HepG2 (cell line): Measurements from ENCODE around the gene S1PR3. TPM values are rescaled to one million over a fixed set of nuclear protein-coding genes. Genes with fewer than 3 reads are reported as not detected.

ENCODE experiments used
- ATAC-seq: fragments of 200-7000 bp; cut with Tn5 transposase; 3 replicates; pipeline ENCODE4 v1.9.1; 2020; ENCODE audit warnings: mild to moderate bottlenecking, moderate library complexity
- BruUV-seq: library from RNA; stranded (reverse); fragments of 400-500 nt; replicated peaks from 2 replicates; lab custom pipeline; 2021; lab: Mats Ljungman, UMichigan
- CTCF ChIA-PET: fragments of 300-600 bp; formaldehyde crosslinking; extraction: SDS; loops from one replicate; lab custom pipeline; 2021; ENCODE audit warnings: low total read pairs, inconsistent platforms, low intra/inter-chr PET ratio; lab: Yijun Ruan, JAX
- POLR2A ChIA-PET: fragments of 350-600 bp; sonication (Branson Sonifier 250); formaldehyde crosslinking; loops from one replicate; lab custom pipeline; 2020; ENCODE audit warnings: antibody characterized with exemption, inconsistent platforms; lab: Yijun Ruan, JAX
- DNase-seq: peaks from one replicate; pipeline ENCODE4 v3.0.0-alpha.2; 2015; ENCODE audit warnings: low spot score
- FAIRE-seq: peaks from 3 replicates; lab custom pipeline; 2011; peaks lifted over from hg19 to GRCh38; lab: Jason Lieb, UNC
- H2AFZ ChIP-seq: one replicate; pipeline ENCODE4 v1.6.1; 2011; ENCODE audit warnings: low read length, inconsistent platforms
- H3K27ac ChIP-seq: fragments of 300-600 bp; 3 replicates; pipeline ENCODE4 v1.8.0; 2011; ENCODE audit warnings: mixed run types, mild to moderate bottlenecking, mixed read lengths, low read length, inconsistent platforms; ENCODE audit not compliant: insufficient read depth; ENCODE audit errors: extremely low read length
- H3K27me3 ChIP-seq, 2 experiments: fragments of 200-600 bp in 1 of 2; 2 replicates in 1 of 2; 3 replicates in 1 of 2; pipeline versions ENCODE4 v1.6.0 to v1.8.0; 2011; ENCODE audit warnings: low read length in 2 of 2, mild to moderate bottlenecking in 2 of 2, moderate library complexity in 2 of 2, inconsistent platforms in 1 of 2; ENCODE audit not compliant: insufficient read depth in 2 of 2, control insufficient read depth in 1 of 2
- H3K36me3 ChIP-seq, 2 experiments: fragments of 200-600 bp in 1 of 2; replicated peaks in 1 of 2; 2 replicates in 1 of 2; 3 replicates in 1 of 2; pipeline versions ENCODE4 v1.5.1 to v1.8.0; 2011; ENCODE audit warnings: low read length in 2 of 2, inconsistent platforms in 1 of 2; ENCODE audit not compliant: insufficient read depth in 2 of 2, control insufficient read depth in 1 of 2
- H3K4me1 ChIP-seq: 2 replicates; pipeline ENCODE4 v1.5.1; 2012; ENCODE audit warnings: low read length, inconsistent platforms; ENCODE audit not compliant: insufficient read depth
- H3K4me2 ChIP-seq: 2 replicates; pipeline ENCODE4 v1.6.0; 2011; ENCODE audit warnings: low read depth, low read length, inconsistent platforms
- H3K4me3 ChIP-seq, 3 experiments: fragments of 200-600 bp in 1 of 3; sonication (generic), shearing (Covaris generic) in 1 of 3; replicated peaks in 1 of 3; 2 replicates each; pipeline ENCODE4 v1.5.1; 2011 to 2016; ENCODE audit warnings: low read length in 3 of 3, inconsistent platforms in 2 of 3, low read depth in 2 of 3, mild to moderate bottlenecking in 2 of 3, control low read depth in 1 of 3, mixed read lengths in 1 of 3; ENCODE audit not compliant: insufficient read depth in 1 of 3
- H3K79me2 ChIP-seq: one replicate; pipeline ENCODE4 v1.6.1; 2011; ENCODE audit warnings: low read length, inconsistent platforms; ENCODE audit not compliant: insufficient read depth
- H3K9ac ChIP-seq: 2 replicates; pipeline ENCODE4 v1.6.0; 2011; ENCODE audit warnings: mild to moderate bottlenecking, low read depth, low read length, inconsistent platforms; ENCODE audit not compliant: insufficient read depth
- H3K9me3 ChIP-seq: 2 replicates; pipeline ENCODE4 v1.5.1; 2012; ENCODE audit warnings: mild to moderate bottlenecking, low read length
- H4K20me1 ChIP-seq: 2 replicates; pipeline ENCODE4 v1.6.0; 2011; ENCODE audit warnings: inconsistent platforms, mild to moderate bottlenecking, low read length, moderate library complexity; ENCODE audit not compliant: insufficient read depth
- AGO2 ChIP-seq: fragments of 200-400 bp; formaldehyde crosslinking; optimal IDR thresholded peaks from 2 replicates; pipeline ENCODE3; 2017; ENCODE audit warnings: mild to moderate bottlenecking, low read depth, low read length, moderate library complexity
- BORCS8-MEF2B ChIP-seq: sonication (generic); formaldehyde crosslinking; IDR thresholded peaks from 2 replicates; pipeline ENCODE4 v1.8.0; 2022; ENCODE audit warnings: mild to moderate bottlenecking, missing genetic modification reagents
- MAF1 ChIP-seq: sonication (generic); formaldehyde crosslinking; IDR thresholded peaks from 2 replicates; pipeline ENCODE4 v1.5.0; 2020; ENCODE audit warnings: missing genetic modification reagents, borderline replicate concordance
- NFATC3 ChIP-seq: sonication (generic); formaldehyde crosslinking; IDR thresholded peaks from 2 replicates; pipeline ENCODE4 v1.5.1; 2020; ENCODE audit warnings: mild to moderate bottlenecking, missing genetic modification reagents
- NR2C2 ChIP-seq: sonication (generic); formaldehyde crosslinking; IDR thresholded peaks from 2 replicates; pipeline ENCODE4 v1.4.0; 2020; ENCODE audit warnings: missing genetic modification reagents, mild to moderate bottlenecking, moderate library complexity, borderline replicate concordance
- SMAD9 ChIP-seq: sonication (generic); formaldehyde crosslinking; IDR thresholded peaks from 2 replicates; pipeline ENCODE4 v1.5.1; 2020; ENCODE audit warnings: mild to moderate bottlenecking, missing genetic modification reagents
- YY1 ChIP-seq: IDR thresholded peaks from 2 replicates; pipeline ENCODE4 v1.6.1; 2011; ENCODE audit warnings: low read length, low read depth, moderate library complexity, mild to moderate bottlenecking; ENCODE audit not compliant: insufficient read depth, insufficient replicate concordance
- ZBTB1 ChIP-seq: sonication (generic); formaldehyde crosslinking; IDR thresholded peaks from 2 replicates; pipeline ENCODE4 v1.4.0; 2020; ENCODE audit warnings: missing genetic modification reagents, borderline replicate concordance
- ZNF17 ChIP-seq: sonication (generic); formaldehyde crosslinking; IDR thresholded peaks from 2 replicates; pipeline ENCODE4 v1.5.0; 2020; ENCODE audit warnings: mild to moderate bottlenecking, missing genetic modification reagents
- ZNF670 ChIP-seq: sonication (generic); formaldehyde crosslinking; IDR thresholded peaks from 2 replicates; pipeline ENCODE4 v1.8.0; 2022; ENCODE audit warnings: mild to moderate bottlenecking, missing genetic modification reagents, borderline replicate concordance
- WGBS: methylation state at CpG from one replicate; pipeline ENCODE4 v1.1.6; 2017; ENCODE audit warnings: low lambda C conversion rate; 5-methylcytosine and 5-hydroxymethylcytosine counted together
- in situ Hi-C: cut with HindIII; loops from 2 replicates; pipeline ENCODE4 v1.10.0; 2017; ENCODE audit warnings: low pct_unique_long_range_greater_than_20kb; ENCODE audit not compliant: extremely low pct_ligation_motif_present
- intact Hi-C: fragments of 100-400 bp; cut with micrococcal nuclease; formaldehyde crosslinking; loops from one replicate; pipeline ENCODE4 v1.10.0; 2022; ENCODE audit not compliant: unreplicated experiment
- polyA plus RNA-seq, 8 experiments: library from polyadenylated mRNA; depleted of rRNA in 3 of 8; stranded (reverse) in 7 of 8; unstranded in 1 of 8; fragments of >200 nt; fragmentation: Illumina TruSeq in 4 of 8; extraction: Trizol in 4 of 8; gene quantifications; 2 replicates each; pipeline versions ENCODE4 v1.2.1 to v1.2.3, GENCODE V29; 2011 to 2016; ENCODE audit warnings: low read depth in 4 of 8, missing spikeins in 1 of 8, mixed read lengths in 1 of 8; ENCODE audit not compliant: insufficient read depth in 1 of 8
- total RNA-seq, 5 experiments: library from RNA; depleted of rRNA; stranded (reverse); fragments of >200 nt; fragmentation: Illumina TruSeq; extraction: Trizol; gene quantifications; 2 replicates each; pipeline ENCODE4 v1.2.3, GENCODE V29; 2016; ENCODE audit warnings: low read depth in 1 of 5
- TF ChIP-seq, protein P1 (sequence below): conservative IDR thresholded peaks from 2 replicates; pipeline ENCODE4 v1.6.1; 2018; ENCODE audit warnings: missing genetic modification reagents
- TF ChIP-seq, protein P2 (sequence below): sonication (generic); formaldehyde crosslinking; IDR thresholded peaks from 2 replicates; pipeline ENCODE4 v1.4.0; 2020; ENCODE audit warnings: mild to moderate bottlenecking, missing genetic modification reagents
- TF ChIP-seq, protein P3 (sequence below): IDR thresholded peaks from 2 replicates; pipeline ENCODE4 v1.6.1; 2016; ENCODE audit warnings: mild to moderate bottlenecking

The S1PR3 gene
- total and polyA plus RNA-seq, 2 of the 13 experiments (the other 11 are each of a cell fraction or from before 2014, with no cell fraction given), result 0.02 TPM; not detected in 1

DNA sequence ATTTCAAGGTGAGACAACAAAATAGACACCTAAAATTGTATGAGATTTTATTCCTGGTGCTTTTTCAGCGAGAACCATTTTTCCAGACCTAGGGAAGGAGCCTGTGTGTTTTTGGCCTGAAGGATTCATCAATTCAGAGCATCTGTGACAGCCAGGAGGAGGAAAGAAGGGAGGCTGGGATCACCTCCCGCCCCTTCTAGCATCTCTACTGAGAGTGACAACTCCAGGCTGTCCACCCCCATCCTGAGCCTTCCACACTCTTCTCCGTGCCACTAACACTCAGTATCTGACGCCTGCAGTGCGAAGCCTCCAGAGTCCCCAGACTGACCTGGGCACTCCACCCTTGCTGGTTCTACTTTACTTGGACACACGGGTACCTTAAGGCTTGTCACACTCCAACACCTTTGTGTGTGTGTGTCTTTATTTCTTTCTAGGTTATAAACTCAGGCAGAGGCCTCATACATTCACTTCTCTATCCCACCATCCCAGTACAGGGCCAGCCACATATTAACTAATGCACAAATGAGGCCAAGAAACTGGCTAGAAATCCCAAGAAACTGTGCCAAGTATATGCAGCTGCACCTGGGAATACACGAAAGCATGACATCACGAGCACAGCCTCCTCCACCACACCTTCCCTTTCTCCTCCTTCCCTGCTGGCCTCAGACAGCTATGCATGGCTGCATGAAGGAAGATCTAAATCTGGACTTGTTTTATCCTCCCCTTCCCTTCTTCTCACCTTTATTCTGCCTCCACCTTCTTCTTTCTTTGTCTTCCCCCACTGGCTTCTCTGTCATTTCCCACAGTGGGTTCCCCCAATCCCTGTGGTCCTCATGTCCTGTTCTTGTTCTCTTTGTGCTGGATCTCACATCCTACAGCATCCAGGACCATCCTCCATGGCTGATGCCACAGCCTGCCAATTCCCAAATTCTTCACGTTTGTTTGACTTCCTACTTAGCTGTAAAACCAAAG is 16.0 kb downstream of the S1PR3 start:
- no peaks in the 10 kb centered on the region for H4K20me1 ChIP-seq
- no TSS peak for BruUV-seq
- no peak overlapping the region for H3K4me2 ChIP-seq
- TF ChIP-seq ZNF17 (CRISPR knock-in tag), result no peak
- ChIA-PET POLR2A (no interaction called here), CTCF (no interaction called here)
- H3K79me2 ChIP-seq, result no peaks in the 10 kb centered on the region
- H3K4me1 ChIP-seq, result no peaks in the 10 kb centered on the region
- H3K36me3 ChIP-seq, result no peaks in the 10 kb centered on the region
- no peak for DNase-seq
- H3K27ac ChIP-seq, result no peak overlapping the region
- peaks cover 0 to 2% of the 10 kb centered on the region in 2 experiments; a peak in 1 of 5 replicates for H3K27me3 ChIP-seq
- in situ Hi-C loops, result no loop called here
- FAIRE-seq, result no peak
- no peak overlapping the region for H3K4me3 ChIP-seq
- no peak overlapping the region for H2AFZ ChIP-seq
- 13% methylated on average over 9 of the region's 9 CpGs for WGBS
- no peak for ATAC-seq
- H3K9ac ChIP-seq, result no peak overlapping the region
- intact Hi-C loops, result no loop called here
- no peaks in the 10 kb centered on the region for H3K9me3 ChIP-seq

DNA sequence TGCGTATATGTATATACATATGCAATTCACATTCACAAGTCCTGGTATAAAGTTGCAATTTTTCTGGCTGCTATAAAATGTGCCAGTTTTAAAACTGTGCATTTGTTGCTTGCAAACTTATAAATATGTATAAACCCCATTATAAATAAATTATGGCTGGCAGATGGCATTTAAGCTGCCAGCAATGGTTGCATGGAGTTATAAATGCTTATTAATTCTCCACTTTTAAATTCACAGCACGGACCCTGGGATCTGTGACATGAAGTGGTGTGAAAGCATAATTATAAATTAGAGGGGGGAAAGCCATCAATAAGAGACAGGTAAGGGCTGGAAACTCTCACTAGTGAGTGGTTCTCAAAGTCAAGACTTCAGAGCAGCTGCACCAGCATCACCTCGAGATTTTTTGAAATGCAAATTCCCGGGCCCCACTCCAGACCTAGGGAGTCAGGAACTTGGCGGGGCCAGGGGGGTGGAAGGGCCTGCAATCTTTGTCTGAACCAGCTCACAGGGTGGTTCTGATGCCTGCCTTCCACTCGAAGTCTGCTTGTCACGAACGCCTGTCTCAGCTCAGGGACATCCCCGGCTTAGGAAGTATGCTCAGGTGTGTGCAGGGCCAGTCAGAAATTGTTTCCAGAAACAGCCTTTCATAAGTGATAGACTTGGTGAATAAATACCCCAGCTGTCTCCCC is 16.9 kb downstream of the S1PR3 start:
- FAIRE-seq, result no peak
- TF ChIP-seq, protein P1, sequence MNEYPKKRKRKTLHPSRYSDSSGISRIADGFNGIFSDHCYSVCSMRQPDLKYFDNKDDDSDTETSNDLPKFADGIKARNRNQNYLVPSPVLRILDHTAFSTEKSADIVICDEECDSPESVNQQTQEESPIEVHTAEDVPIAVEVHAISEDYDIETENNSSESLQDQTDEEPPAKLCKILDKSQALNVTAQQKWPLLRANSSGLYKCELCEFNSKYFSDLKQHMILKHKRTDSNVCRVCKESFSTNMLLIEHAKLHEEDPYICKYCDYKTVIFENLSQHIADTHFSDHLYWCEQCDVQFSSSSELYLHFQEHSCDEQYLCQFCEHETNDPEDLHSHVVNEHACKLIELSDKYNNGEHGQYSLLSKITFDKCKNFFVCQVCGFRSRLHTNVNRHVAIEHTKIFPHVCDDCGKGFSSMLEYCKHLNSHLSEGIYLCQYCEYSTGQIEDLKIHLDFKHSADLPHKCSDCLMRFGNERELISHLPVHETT (CRISPR knock-in tag), result no peak
- TF ChIP-seq NR2C2 (CRISPR knock-in tag) (no peak), ZBTB1 (CRISPR knock-in tag) (no peak), MAF1 (CRISPR knock-in tag) (no peak), BORCS8-MEF2B (CRISPR knock-in tag) (no peak), NFATC3 (CRISPR knock-in tag) (no peak), ZNF670 (CRISPR knock-in tag) (no peak), AGO2 (no peak), YY1 (no peak), SMAD9 (CRISPR knock-in tag) (no peak)
- TF ChIP-seq, protein P2, sequence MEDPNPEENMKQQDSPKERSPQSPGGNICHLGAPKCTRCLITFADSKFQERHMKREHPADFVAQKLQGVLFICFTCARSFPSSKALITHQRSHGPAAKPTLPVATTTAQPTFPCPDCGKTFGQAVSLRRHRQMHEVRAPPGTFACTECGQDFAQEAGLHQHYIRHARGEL (CRISPR knock-in tag), result no peak
- TF ChIP-seq, protein P3, sequence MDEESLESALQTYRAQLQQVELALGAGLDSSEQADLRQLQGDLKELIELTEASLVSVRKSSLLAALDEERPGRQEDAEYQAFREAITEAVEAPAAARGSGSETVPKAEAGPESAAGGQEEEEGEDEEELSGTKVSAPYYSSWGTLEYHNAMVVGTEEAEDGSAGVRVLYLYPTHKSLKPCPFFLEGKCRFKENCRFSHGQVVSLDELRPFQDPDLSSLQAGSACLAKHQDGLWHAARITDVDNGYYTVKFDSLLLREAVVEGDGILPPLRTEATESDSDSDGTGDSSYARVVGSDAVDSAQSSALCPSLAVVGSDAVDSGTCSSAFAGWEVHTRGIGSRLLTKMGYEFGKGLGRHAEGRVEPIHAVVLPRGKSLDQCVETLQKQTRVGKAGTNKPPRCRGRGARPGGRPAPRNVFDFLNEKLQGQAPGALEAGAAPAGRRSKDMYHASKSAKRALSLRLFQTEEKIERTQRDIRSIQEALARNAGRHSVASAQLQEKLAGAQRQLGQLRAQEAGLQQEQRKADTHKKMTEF (CRISPR knock-in tag), result no peak

More for the DNA sequence above, 16.9 kb downstream of the S1PR3 start:
- H3K36me3 ChIP-seq, result no peaks in the 10 kb centered on the region
- CTCF ChIA-PET, result no interaction called here
- H3K4me1 ChIP-seq, result no peaks in the 10 kb centered on the region
- no TSS peak for BruUV-seq
- 28% methylated on average over 4 of the region's 9 CpGs for WGBS
- no peak overlapping the region for H3K4me3 ChIP-seq
- in situ Hi-C loops, result no loop called here
- H3K9ac ChIP-seq, result no peak overlapping the region
- no peak overlapping the region for H2AFZ ChIP-seq
- ATAC-seq (no peak), DNase-seq (no peak)
- no peaks in the 10 kb centered on the region for H3K9me3 ChIP-seq
- H3K79me2 ChIP-seq, result no peaks in the 10 kb centered on the region
- no peaks in the 10 kb centered on the region for H4K20me1 ChIP-seq
- POLR2A ChIA-PET, result no interaction called here
- H3K27ac ChIP-seq, result no peak overlapping the region
- H3K27me3 ChIP-seq, result no peaks in the 10 kb centered on the region
- H3K4me2 ChIP-seq, result no peak overlapping the region
- intact Hi-C loops, result no loop called here
